Activated B cell treated with CpG ODN at 0.5 μM for 24 hours (primary cell): Measurements from ENCODE around the gene SYCP3. TPM values are rescaled to one million over a fixed set of nuclear protein-coding genes. Genes with fewer than 3 reads are reported as not detected.

Source experiments
- ATAC-seq: fragments of 200-7000 bp; cut with Tn5 transposase; one replicate; pipeline ENCODE4 v1.10.0; 2021; ENCODE audit warnings: low read depth, mild to moderate bottlenecking, moderate library complexity
- CTCF ChIA-PET: fragments of 350-600 bp; sonication (Branson Sonifier 250); formaldehyde crosslinking; loops from one replicate; lab custom pipeline; 2021; ENCODE audit warnings: antibody characterized with exemption; lab: Charles Lee
- POLR2A ChIA-PET: fragments of 350-600 bp; sonication (Branson Sonifier 250); formaldehyde crosslinking; loops from one replicate; lab custom pipeline; 2021; ENCODE audit warnings: antibody characterized with exemption; lab: Charles Lee
- DNase-seq: peaks from one replicate; pipeline ENCODE4 v3.0.0; 2022
- H3K27ac Mint-ChIP-seq: one replicate; pipeline ENCODE4 v1.8.0; 2020; ENCODE audit warnings: mixed read lengths
- H3K27me3 Mint-ChIP-seq: one replicate; pipeline ENCODE4 v1.8.0; 2021; ENCODE audit warnings: mixed read lengths
- H3K36me3 Mint-ChIP-seq: one replicate; pipeline ENCODE4 v1.8.0; 2021; ENCODE audit warnings: low read depth, mixed read lengths
- H3K4me1 Mint-ChIP-seq: one replicate; pipeline ENCODE4 v1.8.0; 2021; ENCODE audit warnings: mixed read lengths
- H3K4me3 Mint-ChIP-seq: one replicate; pipeline ENCODE4 v1.8.0; 2020; ENCODE audit warnings: mild to moderate bottlenecking, mixed read lengths
- H3K9me3 Mint-ChIP-seq: one replicate; pipeline ENCODE4 v1.8.0; 2020; ENCODE audit warnings: mixed read lengths
- intact Hi-C: fragments of 100-400 bp; cut with micrococcal nuclease; formaldehyde crosslinking; loops from one replicate; pipeline ENCODE4 v1.15.1; 2024
- total RNA-seq: library from RNA; stranded (reverse); gene quantifications from 2 replicates; pipeline ENCODE4 v1.2.3, GENCODE V29; 2022
- TF ChIP-seq, protein P1 (sequence below): fragments of 200-600 bp; IDR thresholded peaks from one replicate; pipeline ENCODE4 v1.8.0; 2022; ENCODE audit warnings: antibody characterized with exemption, mild to moderate bottlenecking

SYCP3 gene
- total RNA-seq, 1 donor from 2014 or later, result 0.49 TPM

DNA sequence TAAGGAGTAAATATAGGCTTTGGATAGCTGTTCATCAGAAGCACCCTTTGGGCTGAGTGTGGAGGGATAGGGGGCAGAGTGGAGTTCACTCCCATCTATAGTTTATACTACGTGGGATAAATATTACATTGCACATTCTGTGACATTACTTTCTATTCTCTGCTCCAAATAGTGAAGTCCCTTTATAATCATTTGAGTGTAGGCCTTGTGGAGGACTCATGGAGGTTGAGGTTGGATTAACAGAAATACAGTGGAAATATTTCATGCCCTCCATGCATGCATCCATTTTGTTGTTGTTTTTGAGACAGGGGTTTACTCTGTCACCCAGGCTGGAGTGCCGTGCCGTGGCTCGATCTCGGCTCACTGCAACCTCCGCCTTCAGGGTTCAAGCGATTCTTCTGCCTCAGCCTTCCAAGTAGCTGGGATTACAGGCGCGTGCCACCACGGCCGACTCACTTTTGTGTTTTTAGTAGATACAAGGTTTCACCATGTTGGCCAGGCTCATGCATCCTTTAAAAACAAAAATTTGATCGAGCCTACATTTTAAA is 40.4 kb downstream of the SYCP3 start:
- DNase-seq (no peak), ATAC-seq (no peak)
- POLR2A ChIA-PET, result interaction anchor here (0.5 to 2.2 kb wide), 14 partner anchors 8 to 307 kb away, joined by 3 to 31 read pairs (median 4); partner anchors contain the start of gene GNPTAB
- H3K36me3 Mint-ChIP-seq, result peaks cover 13% of the 10 kb centered on the region
- no peaks in the 10 kb centered on the region for H3K9me3 Mint-ChIP-seq
- peak overlapping the region; percentile 94 for H3K4me3 Mint-ChIP-seq
- TF ChIP-seq, protein P1, sequence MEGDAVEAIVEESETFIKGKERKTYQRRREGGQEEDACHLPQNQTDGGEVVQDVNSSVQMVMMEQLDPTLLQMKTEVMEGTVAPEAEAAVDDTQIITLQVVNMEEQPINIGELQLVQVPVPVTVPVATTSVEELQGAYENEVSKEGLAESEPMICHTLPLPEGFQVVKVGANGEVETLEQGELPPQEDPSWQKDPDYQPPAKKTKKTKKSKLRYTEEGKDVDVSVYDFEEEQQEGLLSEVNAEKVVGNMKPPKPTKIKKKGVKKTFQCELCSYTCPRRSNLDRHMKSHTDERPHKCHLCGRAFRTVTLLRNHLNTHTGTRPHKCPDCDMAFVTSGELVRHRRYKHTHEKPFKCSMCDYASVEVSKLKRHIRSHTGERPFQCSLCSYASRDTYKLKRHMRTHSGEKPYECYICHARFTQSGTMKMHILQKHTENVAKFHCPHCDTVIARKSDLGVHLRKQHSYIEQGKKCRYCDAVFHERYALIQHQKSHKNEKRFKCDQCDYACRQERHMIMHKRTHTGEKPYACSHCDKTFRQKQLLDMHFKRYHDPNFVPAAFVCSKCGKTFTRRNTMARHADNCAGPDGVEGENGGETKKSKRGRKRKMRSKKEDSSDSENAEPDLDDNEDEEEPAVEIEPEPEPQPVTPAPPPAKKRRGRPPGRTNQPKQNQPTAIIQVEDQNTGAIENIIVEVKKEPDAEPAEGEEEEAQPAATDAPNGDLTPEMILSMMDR, result no peak
- intact Hi-C loops, result loop anchor here (1.0 to 5.0 kb wide), 3 partner anchors 8 to 127 kb away; no protein-coding TSS in a partner anchor
- CTCF ChIA-PET, result interaction anchor here (0.9 to 1.4 kb wide), 5 partner anchors 28 to 63 kb away, joined by 3 to 6 read pairs (median 5); no protein-coding TSS in a partner anchor
- peak overlapping the region; percentile 86 for H3K27ac Mint-ChIP-seq
- peaks cover 75% of the 10 kb centered on the region for H3K4me1 Mint-ChIP-seq
- no peaks in the 10 kb centered on the region for H3K27me3 Mint-ChIP-seq

DNA sequence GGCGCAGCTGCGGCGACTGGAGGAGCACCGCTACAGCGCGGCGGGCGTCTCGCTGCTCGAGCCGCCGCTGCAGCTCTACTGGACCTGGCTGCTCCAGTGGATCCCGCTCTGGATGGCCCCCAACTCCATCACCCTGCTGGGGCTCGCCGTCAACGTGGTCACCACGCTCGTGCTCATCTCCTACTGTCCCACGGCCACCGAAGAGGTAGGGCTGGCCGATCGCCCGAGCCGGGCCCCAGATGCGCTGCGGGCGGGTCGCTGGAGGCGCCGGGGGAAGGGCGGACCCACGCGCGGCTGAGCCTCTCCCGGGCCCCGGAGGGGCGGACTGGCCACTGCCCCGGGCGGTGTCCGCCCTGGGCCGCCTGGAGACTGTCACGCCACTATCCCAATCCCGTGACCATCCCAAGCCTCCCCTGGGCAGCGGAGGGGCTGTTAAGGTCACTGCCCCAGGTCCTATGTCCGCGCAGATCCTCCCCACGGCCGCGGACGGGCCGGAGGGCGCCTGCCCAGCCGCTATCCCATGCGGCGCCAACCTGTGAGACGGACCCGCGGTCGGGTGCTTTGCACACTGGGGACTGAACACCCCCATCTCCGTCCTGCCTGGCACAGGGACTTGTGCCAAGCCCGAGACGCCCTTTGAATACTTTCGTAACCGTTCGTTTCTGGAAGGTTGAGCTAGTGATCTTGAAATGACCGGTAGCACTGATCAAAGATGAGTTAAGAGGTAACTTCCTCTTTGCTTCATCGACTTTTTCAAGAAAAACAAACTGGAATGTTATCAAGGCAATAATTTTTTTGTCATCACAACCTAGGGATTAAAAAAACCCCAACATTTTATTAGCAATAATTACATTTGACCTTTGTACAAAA is 41.1 kb downstream of the SYCP3 start:
- POLR2A ChIA-PET, result interaction anchor here (0.5 to 2.2 kb wide), 17 partner anchors 9 to 306 kb away, joined by 3 to 31 read pairs (median 4); partner anchors contain the start of genes ARL1, DRAM1 and GNPTAB
- DNase-seq (no peak), ATAC-seq (peak; percentile 11)
- intact Hi-C loops, result loop anchor here (1.0 to 5.0 kb wide), 12 partner anchors 9 to 365 kb away; partner anchors contain the start of gene GNPTAB
- Mint-ChIP-seq H3K27me3 (no peaks in the 10 kb centered on the region), H3K27ac (peak overlapping the region; percentile 86), H3K9me3 (no peaks in the 10 kb centered on the region), H3K36me3 (peaks cover 10% of the 10 kb centered on the region), H3K4me1 (peaks cover 68% of the 10 kb centered on the region), H3K4me3 (peak overlapping the region; percentile 94)
- CTCF ChIA-PET, result interaction anchor here (0.9 to 1.4 kb wide), 4 partner anchors 27 to 63 kb away, joined by 3 to 6 read pairs (median 5); no protein-coding TSS in a partner anchor
- TF ChIP-seq, protein P1, result no peak

DNA sequence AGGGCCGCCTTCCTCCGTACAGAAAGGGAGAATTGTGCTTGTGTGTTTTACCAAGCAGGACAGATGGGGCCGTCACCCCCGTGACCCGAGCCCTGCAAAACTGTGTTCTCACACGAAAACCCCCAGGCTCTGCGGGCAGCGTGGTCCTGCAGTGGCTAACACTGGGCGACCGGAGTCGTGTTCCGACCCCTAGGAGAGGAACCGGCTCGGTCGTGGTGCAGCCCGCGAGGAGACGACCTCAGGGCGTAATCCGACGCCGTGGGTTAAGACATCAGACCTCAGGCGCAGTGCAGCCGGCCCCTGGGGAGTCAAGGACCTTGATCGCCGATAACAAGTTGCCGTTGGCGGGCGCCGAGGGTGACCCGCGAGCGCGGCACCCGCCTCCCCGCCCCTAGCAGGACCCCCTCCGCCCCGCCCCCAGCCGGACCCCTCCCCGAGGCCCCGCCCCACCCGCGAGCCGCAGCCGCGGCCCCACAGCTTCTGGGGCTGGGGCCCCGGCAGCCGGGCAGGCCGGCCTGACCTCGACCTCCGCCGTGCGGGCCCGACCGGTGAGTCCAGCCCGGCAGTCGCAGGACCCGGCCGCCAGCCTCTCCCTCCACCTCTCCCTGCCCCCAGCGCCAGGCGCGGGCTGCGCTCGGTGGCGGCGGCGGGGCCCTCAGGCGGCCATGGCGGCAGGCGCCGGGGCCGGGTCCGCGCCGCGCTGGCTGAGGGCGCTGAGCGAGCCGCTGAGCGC is 41.9 kb downstream of the SYCP3 start, which contains the start of gene CHPT1:
TSS of gene CHPT1 (plus strand) at position 444 of the 733 bp plus-strand sequence. CDS start at position 666, 222 bp downstream.
- peaks cover 60% of the 10 kb centered on the region for H3K4me1 Mint-ChIP-seq
- peak; percentile 78 for DNase-seq

More for the DNA sequence above, 41.9 kb downstream of the SYCP3 start, which contains the start of gene CHPT1:
- ChIA-PET POLR2A (interaction anchor here (0.7 to 2.2 kb wide), 10 partner anchors 9 to 289 kb away, joined by 3 to 31 read pairs (median 4); partner anchors contain the start of genes ARL1 and DRAM1), CTCF (interaction anchor here (1.4 kb wide), 1 partner anchor 62 kb away, joined by 6 read pairs; no protein-coding TSS in a partner anchor)
- peak; percentile 78 for ATAC-seq
- intact Hi-C loops, result loop anchor here (1.0 to 5.0 kb wide), 10 partner anchors 26 to 365 kb away; partner anchors contain the start of gene GNPTAB
- Mint-ChIP-seq H3K36me3 (peaks cover 10% of the 10 kb centered on the region), H3K27ac (peak within 1 kb of the TSS; percentile 93), H3K9me3 (no peaks in the 10 kb centered on the region), H3K4me3 (peak within 1 kb of the TSS; percentile 94), H3K27me3 (no peaks in the 10 kb centered on the region)
- TF ChIP-seq, protein P1, result no peak
